HG03066 (cell line): ENCODE results near the gene C1QL2.

ENCODE experiments used
- ATAC-seq: cut with Tn5 transposase; IDR thresholded peaks from one replicate; pipeline ENCODE4 v1.9.1; 2021; ENCODE audit warnings: low read depth; ENCODE audit not compliant: unreplicated experiment

The C1QL2 gene

DNA sequence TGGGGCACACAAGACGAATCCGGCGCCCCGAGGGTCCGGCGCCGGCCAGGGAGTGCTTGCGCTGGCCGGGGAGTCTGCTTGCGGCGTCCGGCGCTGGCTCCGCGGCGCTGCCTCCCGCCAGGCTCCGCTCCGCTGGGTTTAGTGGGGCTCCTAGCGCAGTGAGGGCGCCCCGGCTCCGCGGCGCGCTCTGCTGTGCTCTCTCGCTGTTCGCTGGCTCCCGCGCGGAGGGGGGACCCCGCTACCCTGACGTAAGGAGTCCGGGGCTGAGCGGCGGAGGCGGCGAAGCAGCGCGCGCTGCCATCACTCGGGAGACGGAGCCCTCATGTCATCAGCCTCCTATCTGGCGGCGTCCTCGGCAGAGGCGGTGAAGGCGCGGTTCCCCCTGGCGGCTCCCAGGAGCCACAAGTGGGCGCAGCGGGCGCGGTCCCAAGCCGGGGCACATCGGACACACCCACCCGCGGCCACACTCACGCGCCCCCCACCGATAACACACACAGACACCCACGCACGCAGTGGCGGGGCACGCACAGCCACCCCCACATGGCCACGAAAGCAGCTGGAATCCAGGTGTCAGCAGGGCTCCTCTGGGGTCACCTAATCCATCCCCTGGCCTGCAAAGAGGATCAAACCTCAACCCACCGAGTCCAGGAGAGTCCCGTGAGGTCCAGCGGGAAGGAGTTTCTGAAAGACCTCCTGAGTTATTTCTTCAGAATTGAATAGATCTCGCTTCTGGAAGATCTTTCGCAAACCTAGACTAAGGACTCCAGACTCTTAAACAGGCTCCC lies at the start of gene C1QL2:
C1QL2 (minus strand) TSS at position 189 of the 785 bp plus-strand sequence. CDS start 482 bp downstream, outside the sequence.
- no peak for ATAC-seq

DNA sequence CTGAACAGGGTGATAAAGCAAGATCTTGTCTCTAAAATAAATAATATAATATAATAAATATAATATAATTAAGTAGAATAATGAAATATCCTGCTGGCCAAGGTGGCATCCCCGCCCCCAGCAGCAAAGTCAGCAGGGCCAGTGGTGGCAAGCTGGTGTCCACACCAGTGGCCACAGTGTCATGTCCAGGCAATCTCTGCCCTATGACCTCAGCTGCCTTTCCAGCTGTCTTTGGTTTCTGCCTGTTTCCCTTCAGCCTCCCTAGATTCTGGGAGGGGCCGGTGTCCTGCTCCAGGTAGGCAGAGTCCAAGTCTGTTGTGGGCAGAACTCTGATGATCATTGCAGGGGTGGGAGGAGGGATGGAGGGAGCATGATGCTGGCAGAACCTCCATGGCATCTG lies 48.9 kb upstream of the C1QL2 start:
- no peak for ATAC-seq

- ATAC-seq = no peak
These were observed 47.6 kb upstream of the C1QL2 start for GRCh38 chr2:119206201-119206600.

DNA sequence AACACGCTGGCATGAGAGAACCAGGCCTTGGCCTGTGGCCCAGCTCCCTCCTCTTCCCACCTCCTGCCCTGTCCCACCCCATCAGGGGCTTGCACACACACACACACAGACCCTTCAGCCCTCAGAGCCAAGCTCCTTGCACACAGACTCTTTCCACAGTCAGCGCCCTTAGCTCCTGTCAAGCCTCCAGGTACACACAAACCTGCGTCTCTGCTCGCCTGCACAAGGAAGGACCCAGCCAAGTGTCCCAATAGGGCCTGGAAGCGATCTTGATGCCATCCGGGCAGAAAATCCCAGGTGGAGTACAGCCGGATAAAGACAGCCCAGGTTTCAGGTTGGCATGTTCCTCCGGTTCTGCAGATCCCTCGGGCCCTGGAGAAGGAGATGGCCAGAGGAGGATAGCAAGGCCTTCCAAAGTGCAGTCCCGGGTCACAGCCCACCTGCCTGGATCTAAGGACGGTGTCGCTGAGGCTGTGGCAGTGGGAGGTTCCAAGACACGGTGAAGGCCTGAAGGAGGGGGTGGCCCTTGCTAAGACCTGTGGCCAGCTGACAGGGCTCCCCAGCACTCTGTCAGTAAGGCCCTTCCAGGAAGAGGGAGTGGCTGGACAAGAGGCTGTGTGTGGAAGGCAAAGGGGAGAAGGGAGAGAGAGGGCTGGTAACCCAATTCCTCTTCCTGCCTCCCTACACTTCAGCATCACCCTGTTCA lies 46.6 kb upstream of the C1QL2 start:
- ATAC-seq = no peak

GRCh38 chr2:119204525-119204924 lies 46.0 kb upstream of the C1QL2 start:
- ATAC-seq = no peak

GRCh38 chr2:119202610-119203310 lies 44.2 kb upstream of the C1QL2 start:
- ATAC-seq = no peak

DNA sequence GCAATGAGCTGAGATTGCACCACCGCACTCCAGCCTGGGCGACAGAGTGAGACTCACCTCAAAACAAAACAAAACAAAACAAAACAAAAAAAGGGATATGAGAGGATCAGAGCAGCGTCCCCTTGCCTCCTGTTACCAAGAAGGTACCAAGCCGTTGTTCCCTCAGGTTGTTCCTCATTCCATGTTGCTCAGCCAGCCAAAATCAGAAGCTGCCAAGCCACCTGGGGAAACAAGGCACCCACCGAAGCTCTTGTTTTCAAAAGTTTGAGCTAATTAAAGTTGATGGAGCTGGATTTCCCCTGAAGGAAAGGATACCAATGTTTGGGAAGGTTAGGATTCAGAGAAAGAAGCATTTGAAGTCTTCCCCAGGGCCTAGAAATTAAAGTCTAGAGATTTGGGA lies 43.3 kb upstream of the C1QL2 start:
- no peak for ATAC-seq

DNA sequence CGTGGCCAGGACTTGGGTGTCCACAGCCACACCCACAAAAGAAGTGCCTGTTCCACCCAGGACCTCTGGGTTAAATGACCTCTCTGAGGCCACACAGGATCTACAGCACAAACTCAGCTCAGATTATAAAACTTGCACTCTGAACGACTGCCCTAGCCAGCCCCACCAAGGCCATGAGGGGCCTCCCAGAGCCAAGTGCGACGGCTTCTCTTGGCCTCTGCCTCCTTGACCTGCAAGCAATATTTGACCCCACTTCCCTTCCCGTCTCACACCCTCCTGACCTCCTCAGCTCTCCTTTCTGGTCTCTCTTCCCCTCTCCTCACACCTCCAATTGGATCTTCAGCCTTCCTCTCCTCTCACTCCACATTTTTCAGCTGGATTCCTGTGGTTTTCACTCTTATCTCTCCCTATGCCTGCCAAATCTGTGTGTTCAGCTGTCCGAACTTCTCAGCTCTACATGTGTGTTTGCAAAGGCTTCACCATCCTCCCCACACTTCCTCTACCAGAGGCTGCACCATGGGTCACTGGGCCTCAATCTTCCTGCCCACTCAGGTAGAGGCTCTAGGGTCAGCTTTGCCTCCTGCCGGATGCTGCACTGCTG lies 39.8 kb upstream of the C1QL2 start:
- ATAC-seq = no peak

- no peak for ATAC-seq
These were observed 39.1 kb upstream of the C1QL2 start for GRCh38 chr2:119197529-119198239.

DNA sequence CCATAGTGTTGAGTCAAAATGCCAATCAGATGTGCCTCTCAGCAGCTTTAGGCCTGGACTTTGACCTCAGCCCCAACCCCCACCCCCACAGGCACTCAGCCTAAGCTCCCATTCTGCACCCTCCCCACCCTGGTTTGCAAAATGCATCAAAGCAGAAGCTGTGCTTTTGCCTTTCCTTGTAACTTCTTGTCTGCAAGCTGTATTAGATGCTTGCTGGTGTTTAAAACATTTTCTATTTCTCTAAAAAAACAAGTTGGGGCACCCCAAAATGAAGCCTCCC lies 38.5 kb upstream of the C1QL2 start:
- no peak for ATAC-seq

DNA sequence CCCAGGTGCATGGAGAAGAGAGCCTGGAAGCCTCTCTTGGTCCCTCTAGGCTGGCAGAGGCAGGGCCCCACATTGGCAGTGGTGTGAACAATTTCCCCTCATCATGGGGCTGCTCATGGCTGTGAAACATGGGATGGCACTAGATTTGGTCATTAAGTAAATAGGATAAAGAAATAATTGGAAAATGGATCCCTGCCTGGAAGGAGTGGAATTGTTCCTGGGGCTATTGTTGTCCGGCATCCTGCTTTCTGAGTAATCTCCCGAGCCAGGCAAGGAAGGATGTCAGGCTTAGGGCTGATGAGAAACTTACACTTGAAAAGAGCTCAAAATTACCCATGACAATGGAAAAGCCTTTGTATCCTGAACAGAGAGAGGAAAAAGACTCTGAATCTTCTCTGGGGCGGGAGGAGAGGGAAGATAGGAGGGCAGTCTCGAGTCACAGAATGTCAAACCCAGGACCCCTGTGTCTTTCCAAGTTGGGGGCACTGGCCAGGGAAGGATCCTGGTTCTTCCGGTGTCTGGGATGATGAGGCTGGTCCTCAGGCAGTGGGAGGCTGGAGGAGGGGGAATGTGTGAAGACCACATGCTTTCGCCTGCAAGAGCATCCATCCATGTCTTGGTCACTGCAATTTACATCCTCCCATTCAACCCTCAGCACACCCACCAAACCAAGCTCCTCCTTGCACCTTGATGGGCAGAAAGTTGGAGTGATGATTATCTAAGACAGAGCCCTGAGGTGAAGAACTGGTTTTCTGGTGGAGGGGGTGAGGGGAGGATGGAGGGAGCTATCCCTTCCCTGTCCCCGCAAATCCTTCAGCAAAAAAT lies 38.0 kb upstream of the C1QL2 start:
- no peak for ATAC-seq

DNA sequence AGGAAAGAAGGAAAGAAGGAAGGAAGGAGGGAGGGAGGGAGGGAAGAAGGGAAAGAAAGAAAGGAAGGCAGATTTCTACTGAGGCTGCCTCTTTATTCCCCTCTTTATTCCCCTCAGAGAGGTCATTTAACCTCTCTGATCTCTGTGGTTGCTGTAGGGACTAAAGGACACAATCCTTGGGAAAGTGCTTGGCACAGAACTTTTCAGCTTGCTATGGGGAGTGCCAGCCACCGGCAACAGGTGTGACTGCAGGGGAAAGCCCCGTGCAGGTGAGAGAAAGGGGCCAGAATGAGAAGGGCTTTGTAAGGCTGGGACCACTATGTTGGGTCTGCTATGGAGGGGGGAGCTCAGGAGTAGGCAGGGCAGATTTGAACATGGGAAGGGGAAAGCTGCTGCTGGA lies 37.3 kb upstream of the C1QL2 start:
- ATAC-seq = no peak

GRCh38 chr2:119195001-119195400 lies 36.5 kb upstream of the C1QL2 start:
- no peak for ATAC-seq

GRCh38 chr2:119192893-119193292 lies 34.3 kb upstream of the C1QL2 start:
- no peak for ATAC-seq

GRCh38 chr2:119190321-119191111 lies 32.0 kb upstream of the C1QL2 start:
- ATAC-seq = no peak

DNA sequence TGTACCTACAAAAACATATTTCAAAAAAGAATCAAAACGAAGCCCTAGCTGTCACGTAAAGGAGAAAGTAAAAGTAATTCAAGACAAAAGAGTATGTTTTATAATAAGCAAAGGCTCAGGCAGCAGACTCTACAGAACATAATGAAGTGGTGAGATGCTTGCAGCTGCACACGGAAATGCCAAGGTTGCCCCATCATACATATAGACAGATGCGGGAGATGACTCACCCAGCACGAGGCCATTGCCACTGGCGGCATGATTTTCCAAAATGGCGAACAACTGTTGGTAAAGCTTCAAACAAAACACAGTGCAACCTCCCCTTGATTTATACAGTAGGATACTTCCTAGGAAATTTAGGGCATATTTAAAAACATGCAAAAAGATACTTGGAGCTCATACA lies 26.0 kb upstream of the C1QL2 start:
- ATAC-seq = no peak

DNA sequence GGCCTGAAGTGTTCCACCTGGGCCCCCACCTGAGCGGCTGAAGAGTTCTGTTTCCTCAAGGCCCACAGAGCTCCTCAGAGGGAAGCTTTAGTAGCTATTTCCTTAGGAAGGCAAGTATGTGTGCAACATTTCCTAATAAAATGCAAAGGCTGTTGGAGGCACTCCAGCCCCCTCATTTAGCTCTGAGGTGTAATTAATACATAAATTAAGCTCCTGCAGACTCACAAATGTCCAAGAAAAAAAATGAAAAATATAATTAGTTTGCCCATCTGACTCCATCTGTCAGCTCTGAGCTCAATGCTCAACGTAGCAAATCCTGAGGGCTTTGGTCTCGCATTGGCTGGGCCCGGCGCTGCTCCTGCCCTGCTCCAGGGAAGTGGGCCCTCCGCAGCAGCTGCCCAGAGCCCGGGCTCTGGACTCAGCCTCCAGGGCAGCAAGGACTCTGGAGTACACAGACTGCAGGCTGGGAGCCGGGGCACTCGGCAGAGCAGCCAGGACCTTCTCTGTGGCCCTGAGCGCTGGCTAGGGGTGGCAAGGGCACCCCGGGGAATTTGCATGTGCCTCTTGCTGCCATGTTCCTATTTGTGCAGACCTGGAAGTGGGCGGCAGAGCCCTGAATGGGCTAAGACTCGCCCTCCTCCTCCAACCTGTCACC lies 23.4 kb upstream of the C1QL2 start:
- ATAC-seq = no peak

DNA sequence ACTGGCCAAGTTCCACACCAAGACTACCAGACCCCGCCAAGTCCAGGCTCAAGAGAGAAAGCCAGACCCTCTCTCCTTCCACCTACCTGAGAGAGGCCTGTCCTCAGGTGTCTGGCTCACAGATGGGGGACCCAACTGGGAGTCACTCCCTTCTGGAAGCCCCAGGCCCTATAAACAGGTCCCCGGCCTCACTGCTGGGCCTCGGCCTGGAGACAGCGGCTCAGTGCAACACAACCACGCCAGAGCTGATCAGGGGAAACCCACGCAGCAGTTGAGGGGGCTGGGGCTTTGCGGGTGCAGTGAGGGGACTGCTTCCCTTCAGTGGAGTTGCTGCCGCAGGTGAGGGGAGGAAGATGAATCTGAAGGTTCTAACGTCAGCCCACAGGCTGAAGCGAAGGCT lies 22.8 kb upstream of the C1QL2 start:
- ATAC-seq = no peak

DNA sequence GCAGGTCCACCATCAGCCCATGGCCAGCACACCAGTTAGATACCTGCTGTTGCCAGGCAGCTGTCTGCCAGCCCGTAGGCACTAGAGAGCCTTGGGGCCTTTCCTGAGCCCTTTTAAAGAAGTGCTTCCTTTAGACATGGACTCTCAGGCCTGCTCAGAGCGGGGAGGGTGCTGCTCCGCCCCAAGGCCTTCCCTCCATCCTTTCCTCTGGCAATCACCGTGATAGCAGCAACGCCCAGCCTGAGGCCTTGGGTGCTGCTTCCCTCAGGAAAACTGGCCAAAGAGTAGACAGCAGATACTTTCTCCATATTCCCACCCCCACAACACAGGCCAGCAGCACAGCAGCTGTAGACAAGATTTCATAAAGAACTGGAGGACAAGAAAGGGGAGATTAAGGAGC lies 22.3 kb upstream of the C1QL2 start:
- no peak for ATAC-seq
